NB4 (cell line): ENCODE measurements around the gene DCHS1.

Experiments
- DNase-seq: peaks from one replicate; pipeline ENCODE4 v3.0.0; 2010; ENCODE audit warnings: low read depth
- H3K4me3 ChIP-seq: one replicate; pipeline ENCODE4 v1.5.1; 2011; ENCODE audit warnings: mild to moderate bottlenecking, low read depth, low read length, moderate library complexity
- MYC ChIP-seq: IDR thresholded peaks from 2 replicates; pipeline ENCODE4 v1.6.1; 2011; ENCODE audit warnings: low read depth, low read length
- POLR2A ChIP-seq: IDR thresholded peaks from 2 replicates; pipeline ENCODE4 v1.6.1; 2011; ENCODE audit warnings: mild to moderate bottlenecking; ENCODE audit not compliant: insufficient read length; ENCODE audit errors: extremely low read depth
- TF ChIP-seq, protein P1 (sequence below): IDR thresholded peaks from one replicate; pipeline ENCODE4 v1.5.1; 2012; ENCODE audit warnings: low read depth, low read length
- TF ChIP-seq, protein P2 (sequence below): IDR thresholded peaks from 2 replicates; pipeline ENCODE4 v1.6.1; 2011; ENCODE audit warnings: low read depth, low read length

DCHS1 gene

GRCh38 chr11:6618117-6619003 is 37.2 kb downstream of the DCHS1 start:
- DNase-seq, result peak; percentile 98
- TF ChIP-seq POLR2A, result no peak
- TF ChIP-seq, protein P1, sequence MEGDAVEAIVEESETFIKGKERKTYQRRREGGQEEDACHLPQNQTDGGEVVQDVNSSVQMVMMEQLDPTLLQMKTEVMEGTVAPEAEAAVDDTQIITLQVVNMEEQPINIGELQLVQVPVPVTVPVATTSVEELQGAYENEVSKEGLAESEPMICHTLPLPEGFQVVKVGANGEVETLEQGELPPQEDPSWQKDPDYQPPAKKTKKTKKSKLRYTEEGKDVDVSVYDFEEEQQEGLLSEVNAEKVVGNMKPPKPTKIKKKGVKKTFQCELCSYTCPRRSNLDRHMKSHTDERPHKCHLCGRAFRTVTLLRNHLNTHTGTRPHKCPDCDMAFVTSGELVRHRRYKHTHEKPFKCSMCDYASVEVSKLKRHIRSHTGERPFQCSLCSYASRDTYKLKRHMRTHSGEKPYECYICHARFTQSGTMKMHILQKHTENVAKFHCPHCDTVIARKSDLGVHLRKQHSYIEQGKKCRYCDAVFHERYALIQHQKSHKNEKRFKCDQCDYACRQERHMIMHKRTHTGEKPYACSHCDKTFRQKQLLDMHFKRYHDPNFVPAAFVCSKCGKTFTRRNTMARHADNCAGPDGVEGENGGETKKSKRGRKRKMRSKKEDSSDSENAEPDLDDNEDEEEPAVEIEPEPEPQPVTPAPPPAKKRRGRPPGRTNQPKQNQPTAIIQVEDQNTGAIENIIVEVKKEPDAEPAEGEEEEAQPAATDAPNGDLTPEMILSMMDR, result no peak
- TF ChIP-seq, protein P2, sequence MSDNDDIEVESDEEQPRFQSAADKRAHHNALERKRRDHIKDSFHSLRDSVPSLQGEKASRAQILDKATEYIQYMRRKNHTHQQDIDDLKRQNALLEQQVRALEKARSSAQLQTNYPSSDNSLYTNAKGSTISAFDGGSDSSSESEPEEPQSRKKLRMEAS, result peak; percentile 79
- no peak; the same call in 1 of the 2 replicates for TF ChIP-seq MYC
- peak overlapping the region; percentile 99 for H3K4me3 ChIP-seq

- TF ChIP-seq POLR2A, result peak; percentile 39
- peak; percentile 61 for TF ChIP-seq MYC
- TF ChIP-seq, protein P1, result no peak
- TF ChIP-seq, protein P2, result peak; percentile 55
- DNase-seq, result peak; percentile 96
- peak overlapping the region; percentile 99 for H3K4me3 ChIP-seq
These were observed 38.3 kb downstream of the DCHS1 start for GRCh38 chr11:6617315-6617781.

DNA sequence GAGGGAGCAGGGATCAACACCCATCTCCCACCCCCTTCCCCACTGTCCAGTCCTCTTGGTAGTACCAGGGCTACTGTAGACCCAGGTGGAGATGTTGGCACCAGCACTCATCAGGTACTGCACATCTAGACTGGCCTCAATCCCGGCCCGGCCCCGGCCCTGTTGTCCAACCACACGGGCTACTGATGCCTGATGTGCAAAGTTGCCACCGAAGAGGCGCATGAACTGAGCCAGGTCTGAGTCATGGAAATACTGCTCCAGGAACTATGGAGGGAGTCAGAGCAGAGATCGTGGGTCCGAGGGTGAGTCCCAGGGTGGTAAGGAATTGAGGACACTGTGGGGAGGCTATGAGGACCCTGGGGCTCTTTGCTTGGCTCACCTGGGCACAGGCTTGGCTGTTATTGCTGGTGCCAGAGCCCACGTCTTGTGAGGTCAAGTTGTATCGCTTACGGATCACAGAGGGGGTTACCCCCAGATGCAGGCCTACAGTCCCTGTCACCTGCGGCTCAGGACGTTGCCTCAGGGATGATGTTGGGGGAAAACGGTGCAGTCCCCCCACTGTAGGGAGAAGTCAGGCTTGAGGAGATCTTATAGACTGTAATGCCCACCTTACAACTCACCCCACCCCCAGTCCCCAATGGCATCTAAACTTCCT is 38.9 kb downstream of the DCHS1 start:
- no peak for DNase-seq
- peak overlapping the region; percentile 99 for H3K4me3 ChIP-seq
- TF ChIP-seq MYC, result no peak
- TF ChIP-seq, protein P2, result no peak
- TF ChIP-seq POLR2A, result no peak
- TF ChIP-seq, protein P1, result no peak

GRCh38 chr11:6615882-6616585 is 39.6 kb downstream of the DCHS1 start:
- no peak for DNase-seq
- H3K4me3 ChIP-seq, result no peak overlapping the region
- no peak for TF ChIP-seq MYC

GRCh38 chr11:6615046-6615445 is 40.6 kb downstream of the DCHS1 start:
- no peak for DNase-seq
- TF ChIP-seq, protein P1, result no peak
- TF ChIP-seq, protein P2, result no peak
- no peak for TF ChIP-seq POLR2A
- TF ChIP-seq MYC, result no peak
- H3K4me3 ChIP-seq, result no peak overlapping the region

DNA sequence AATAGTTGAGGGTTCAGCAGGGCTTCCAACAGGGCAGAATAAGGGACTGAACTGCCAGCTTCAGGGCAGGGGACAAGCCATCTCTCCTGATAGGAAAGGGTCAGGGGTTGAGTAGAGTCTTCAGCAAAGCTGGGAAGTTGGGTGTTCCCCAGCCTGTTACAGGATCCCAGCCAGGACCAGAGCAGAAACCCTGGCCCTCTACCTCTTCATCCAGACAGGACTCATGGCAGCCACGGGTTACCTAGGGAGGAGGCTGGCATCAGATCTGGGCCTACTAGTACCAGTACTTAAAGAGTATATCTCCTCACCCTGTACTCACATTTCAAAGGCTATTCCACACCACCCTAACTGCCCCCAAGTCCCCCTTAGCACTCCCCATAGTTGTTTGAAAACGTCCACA is 41.2 kb downstream of the DCHS1 start:
- no peak for DNase-seq
- TF ChIP-seq POLR2A (no peak), MYC (no peak)
- TF ChIP-seq, protein P1, result no peak
- TF ChIP-seq, protein P2, result no peak
- no peak overlapping the region for H3K4me3 ChIP-seq
